GM13977 (cell line): ENCODE data around the gene WWOX.

Source experiments
- DNase-seq: peaks from one replicate; pipeline ENCODE4 v3.0.0; 2012; ENCODE audit warnings: low spot score
- in situ Hi-C: fragments of 300-500 bp; cut with MboI; formaldehyde crosslinking; loops from one replicate; pipeline ENCODE4 v1.12.0; 2022; ENCODE audit warnings: low sequenced_read_pairs, low pct_unique_long_range_greater_than_20kb, mixed read lengths, inconsistent platforms; ENCODE audit not compliant: unreplicated experiment
- TF ChIP-seq, protein P1 (sequence below): IDR thresholded peaks from 2 replicates; pipeline ENCODE4 v1.5.1; 2012; ENCODE audit warnings: mild to moderate bottlenecking, control low read depth; ENCODE audit not compliant: insufficient read depth; ENCODE audit errors: extremely low read depth, missing control alignments

WWOX gene

DNA sequence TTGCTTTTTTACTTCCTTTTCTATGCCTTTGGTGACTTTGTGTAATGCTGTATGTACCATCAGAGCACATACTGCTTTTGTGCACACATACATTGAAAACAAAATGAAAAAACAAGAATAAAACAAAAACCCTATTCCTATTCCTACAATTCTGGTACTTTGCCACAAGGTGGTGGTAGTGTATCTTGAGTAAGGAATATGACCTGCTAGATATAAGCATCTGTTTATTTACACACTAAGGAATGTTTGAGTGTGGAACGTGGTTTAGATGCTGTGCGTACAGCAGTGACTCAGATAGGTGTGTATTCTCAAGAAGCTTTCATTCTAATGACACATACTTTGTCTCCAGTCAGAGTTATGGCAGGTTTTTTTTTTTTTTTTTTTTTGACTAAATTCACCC is 606.2 kb downstream of the WWOX start:
- DNase-seq = peak; percentile 21
- TF ChIP-seq, protein P1, sequence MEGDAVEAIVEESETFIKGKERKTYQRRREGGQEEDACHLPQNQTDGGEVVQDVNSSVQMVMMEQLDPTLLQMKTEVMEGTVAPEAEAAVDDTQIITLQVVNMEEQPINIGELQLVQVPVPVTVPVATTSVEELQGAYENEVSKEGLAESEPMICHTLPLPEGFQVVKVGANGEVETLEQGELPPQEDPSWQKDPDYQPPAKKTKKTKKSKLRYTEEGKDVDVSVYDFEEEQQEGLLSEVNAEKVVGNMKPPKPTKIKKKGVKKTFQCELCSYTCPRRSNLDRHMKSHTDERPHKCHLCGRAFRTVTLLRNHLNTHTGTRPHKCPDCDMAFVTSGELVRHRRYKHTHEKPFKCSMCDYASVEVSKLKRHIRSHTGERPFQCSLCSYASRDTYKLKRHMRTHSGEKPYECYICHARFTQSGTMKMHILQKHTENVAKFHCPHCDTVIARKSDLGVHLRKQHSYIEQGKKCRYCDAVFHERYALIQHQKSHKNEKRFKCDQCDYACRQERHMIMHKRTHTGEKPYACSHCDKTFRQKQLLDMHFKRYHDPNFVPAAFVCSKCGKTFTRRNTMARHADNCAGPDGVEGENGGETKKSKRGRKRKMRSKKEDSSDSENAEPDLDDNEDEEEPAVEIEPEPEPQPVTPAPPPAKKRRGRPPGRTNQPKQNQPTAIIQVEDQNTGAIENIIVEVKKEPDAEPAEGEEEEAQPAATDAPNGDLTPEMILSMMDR = peak; percentile 56
- in situ Hi-C loops = no loop called here

DNA sequence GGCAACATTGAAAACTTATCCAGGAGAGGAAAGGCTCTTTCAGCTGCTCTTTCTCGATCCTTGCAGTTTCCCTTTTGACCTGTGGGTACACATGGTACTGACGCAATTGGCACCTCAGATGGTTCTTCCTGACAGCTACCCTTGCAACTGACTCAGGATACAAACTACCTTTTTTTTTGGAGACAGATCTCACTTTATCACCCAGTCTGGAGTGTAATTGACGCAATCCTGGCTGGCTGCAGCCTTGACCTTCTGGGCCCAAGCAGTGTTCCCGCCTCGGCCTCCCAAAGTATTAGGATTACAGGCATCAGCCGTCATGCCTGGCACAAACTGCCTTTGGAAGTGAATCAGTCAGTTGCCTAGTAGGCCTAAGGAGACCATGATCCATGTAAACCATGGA is 607.2 kb downstream of the WWOX start:
- no peak for DNase-seq

DNA sequence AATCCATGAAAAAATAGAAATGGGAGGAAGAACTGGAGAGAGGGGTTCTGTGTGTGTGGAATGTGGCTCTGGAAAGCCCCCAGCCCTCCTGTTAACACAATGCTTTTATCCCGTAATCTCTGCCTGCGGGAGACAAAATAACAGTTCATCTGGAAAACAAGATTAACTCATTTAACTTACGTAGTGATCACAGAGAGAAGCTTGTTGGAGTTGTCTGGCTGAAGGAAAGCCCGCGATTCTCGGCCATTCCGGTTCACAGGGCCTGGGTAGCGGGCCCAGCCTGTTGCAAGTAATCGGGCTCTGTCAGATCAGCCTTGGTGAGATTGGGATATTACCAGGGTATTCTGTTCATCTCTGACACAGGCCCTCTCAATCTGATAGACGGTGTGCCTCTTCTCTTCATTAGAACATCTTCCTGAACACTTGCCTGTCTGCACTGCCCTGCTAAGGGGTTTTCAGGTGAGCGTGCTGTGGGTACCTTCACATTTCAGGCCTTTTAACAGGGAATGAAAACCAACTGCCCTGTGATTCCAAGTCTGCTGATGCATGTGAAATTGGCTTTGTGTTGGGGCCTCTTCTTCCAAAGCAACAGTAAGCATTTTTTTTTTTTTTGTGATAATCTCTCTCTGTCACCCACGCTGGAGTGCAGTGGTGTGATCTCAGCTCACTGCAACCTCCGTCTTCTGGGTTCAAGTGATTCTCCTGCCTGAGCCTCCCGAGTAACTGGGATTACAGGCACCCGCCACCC is 609.9 kb downstream of the WWOX start:
- in situ Hi-C loops = no loop called here
- DNase-seq = no peak
- TF ChIP-seq, protein P1 = no peak

More for the DNA sequence above, 607.2 kb downstream of the WWOX start:
- TF ChIP-seq, protein P1 = no peak
- in situ Hi-C loops = no loop called here

DNA sequence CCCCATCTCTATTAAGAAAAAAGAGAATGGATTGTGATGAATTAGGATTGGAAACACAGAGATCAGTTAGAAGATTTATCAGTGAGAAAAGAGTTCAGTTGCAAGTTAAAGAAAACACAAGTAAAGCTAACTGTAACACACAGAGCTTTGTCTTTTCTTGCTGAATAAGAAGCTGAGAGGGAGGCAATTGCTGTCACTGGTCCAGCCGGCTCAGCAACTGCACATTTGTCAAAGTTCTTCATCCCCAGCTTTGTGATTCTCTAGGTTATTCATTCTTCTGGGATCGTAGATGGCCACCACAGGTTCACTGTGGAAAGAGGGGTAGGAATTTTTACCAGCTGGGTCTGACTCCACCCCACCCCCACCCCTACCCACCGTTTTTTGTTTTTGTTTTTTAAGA is 615.7 kb downstream of the WWOX start:
- in situ Hi-C loops = no loop called here
- DNase-seq = no peak
- TF ChIP-seq, protein P1 = no peak

DNA sequence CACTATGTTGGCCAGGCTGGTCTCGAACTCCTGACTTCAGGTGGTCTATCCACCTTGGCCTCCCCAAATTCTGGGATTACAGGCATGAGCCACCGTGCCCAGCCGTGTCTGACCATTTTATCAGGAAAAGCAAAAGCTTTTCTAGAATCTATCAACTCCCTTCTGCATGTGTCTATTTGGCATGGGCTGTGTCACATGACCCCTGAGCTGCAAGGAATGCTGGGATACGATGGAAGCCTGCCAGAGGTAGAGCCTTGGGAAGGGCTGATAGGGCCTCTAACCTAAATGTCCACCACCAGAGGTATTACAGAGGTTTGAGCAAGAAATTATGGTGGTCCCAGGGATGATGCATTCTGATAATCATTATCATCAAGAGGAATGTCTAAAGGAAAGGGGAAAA is 616.2 kb downstream of the WWOX start:
- TF ChIP-seq, protein P1 = no peak
- in situ Hi-C loops = no loop called here
- no peak for DNase-seq

DNA sequence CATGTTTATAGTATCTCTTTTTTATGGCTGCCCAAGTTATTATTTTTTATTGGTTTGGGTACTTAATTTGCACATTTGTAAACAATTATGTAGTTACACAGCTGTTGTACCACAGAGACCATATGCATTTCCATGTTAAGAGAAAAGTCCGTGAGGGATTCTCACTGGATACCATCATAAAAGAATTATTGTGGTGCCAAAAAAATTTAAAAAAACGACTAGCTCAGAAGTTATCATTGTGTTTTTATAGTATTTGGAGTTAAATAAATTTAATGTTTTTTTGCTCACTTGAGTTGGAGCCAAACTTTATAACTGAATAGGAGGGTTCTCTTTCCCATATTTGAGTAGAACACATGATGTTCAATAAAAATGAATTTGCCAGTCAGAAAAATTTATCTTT is 618.7 kb downstream of the WWOX start:
- in situ Hi-C loops = no loop called here

More for the DNA sequence above, 618.7 kb downstream of the WWOX start:
- no peak for DNase-seq
- TF ChIP-seq, protein P1 = no peak
